B cell (primary cell): Measurements from ENCODE around the gene COL17A1.

Experiments used
- CTCF ChIP-seq: fragments of 200-600 bp; IDR thresholded peaks from one replicate; pipeline ENCODE4 v1.8.0; 2022; ENCODE audit warnings: antibody characterized with exemption, mild to moderate bottlenecking
- EZH2 ChIP-seq: IDR thresholded peaks from 2 replicates; pipeline ENCODE4 v1.6.1; 2012; ENCODE audit warnings: borderline replicate concordance, low read depth, mild to moderate bottlenecking, moderate library complexity, low read length; ENCODE audit not compliant: insufficient read depth, poor library complexity, severe bottlenecking

DNA sequence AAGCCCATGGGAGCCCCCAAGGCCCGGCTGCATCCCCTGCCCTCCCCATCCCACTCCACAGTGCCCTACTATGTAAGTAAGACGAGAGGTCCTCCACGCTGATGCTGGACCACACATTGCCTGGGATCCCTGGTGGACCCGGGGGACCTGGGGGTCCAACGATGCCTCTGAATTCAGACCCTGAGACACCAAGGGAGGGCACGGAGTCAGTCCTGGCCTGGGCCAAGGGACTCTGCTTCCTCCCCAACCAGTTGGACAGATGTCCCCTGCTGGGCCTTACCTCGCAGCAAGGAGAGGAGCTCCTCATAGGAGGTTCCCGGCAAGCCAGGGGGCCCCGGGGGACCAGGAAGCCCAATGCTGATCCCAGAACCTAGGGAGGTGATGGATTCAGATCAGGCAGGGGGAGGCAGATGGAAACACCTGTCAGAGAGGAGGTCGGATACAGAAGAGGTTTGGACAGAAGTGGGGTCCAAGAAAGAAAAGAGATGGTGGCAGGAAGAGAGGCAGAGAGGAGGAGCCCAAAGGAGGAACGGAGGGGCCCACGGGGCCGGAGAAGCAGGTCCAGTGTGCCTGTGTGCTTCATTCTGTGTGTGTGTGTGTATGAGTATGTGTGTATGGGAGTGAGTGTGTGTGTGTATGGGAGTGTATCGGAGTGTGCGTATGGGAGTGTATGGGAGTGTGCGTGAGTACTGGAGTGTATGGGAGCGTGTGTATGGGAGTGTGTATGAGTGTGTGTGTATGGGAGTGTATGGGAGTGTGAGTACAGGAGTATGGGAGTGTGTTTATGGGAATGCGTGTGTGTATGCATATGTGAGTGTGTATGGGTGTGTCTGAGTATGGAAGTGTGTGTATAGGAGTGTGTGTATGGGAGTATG lies 50.2 kb downstream of the COL17A1 start:
- TF ChIP-seq CTCF: no peak
- TF ChIP-seq EZH2: no peak
